AG09319 (cell line): Measurements from ENCODE around the gene AFAP1.

Experiments
- DNase-seq: peaks from one replicate; pipeline ENCODE4 v3.0.0-alpha.2; 2010; ENCODE audit warnings: low read depth; ENCODE audit errors: extremely low read depth
- CTCF ChIP-seq: IDR thresholded peaks from 2 replicates; pipeline ENCODE4 v1.5.1; 2011; ENCODE audit warnings: low read depth, mild to moderate bottlenecking, inconsistent platforms, low read length, moderate library complexity

AFAP1 gene

GRCh38 chr4:7740866-7741525 lies 198.7 kb downstream of the AFAP1 start:
- DNase-seq = no peak
- no peak for TF ChIP-seq CTCF

- no peak for DNase-seq
- TF ChIP-seq CTCF = no peak
Measured at GRCh38 chr4:7739918-7740865, 199.5 kb downstream of the AFAP1 start.

- TF ChIP-seq CTCF = no peak
- DNase-seq = no peak
Measured at GRCh38 chr4:7739077-7739917, 200.4 kb downstream of the AFAP1 start.

GRCh38 chr4:7738458-7739076 lies 201.1 kb downstream of the AFAP1 start:
- TF ChIP-seq CTCF = no peak
- no peak for DNase-seq

GRCh38 chr4:7737752-7738457 lies 201.8 kb downstream of the AFAP1 start:
- DNase-seq = no peak

More at GRCh38 chr4:7737752-7738457, 201.8 kb downstream of the AFAP1 start:
- TF ChIP-seq CTCF = no peak
